Liver (tissue), 9 donors: Measurements from ENCODE around the gene STK40. TPM values are rescaled to one million over a fixed set of nuclear protein-coding genes. Genes with fewer than 3 reads are reported as not detected.

ENCODE experiments used
- DNase-seq: peaks from one replicate; pipeline ENCODE4 v3.0.0-alpha.2; 2017; ENCODE audit warnings: low spot score
- H3K27ac ChIP-seq, 2 donors: one replicate each; pipeline ENCODE4 v1.7.0; 2013; ENCODE audit warnings: inconsistent platforms in 2 of 2, low read length in 2 of 2, control low read depth in 1 of 2, low read depth in 1 of 2, mild to moderate bottlenecking in 1 of 2
- H3K27me3 ChIP-seq, 4 donors: one replicate each; pipeline versions ENCODE4 v1.6.1 to v1.7.0; 2013; ENCODE audit warnings: low read length in 3 of 4, inconsistent platforms in 1 of 4, mild to moderate bottlenecking in 1 of 4, moderate library complexity in 1 of 4; ENCODE audit not compliant: control insufficient read depth in 4 of 4, insufficient read depth in 4 of 4
- H3K36me3 ChIP-seq, 4 donors: one replicate each; pipeline versions ENCODE4 v1.6.1 to v1.7.0; 2013; ENCODE audit warnings: low read length in 3 of 4, mild to moderate bottlenecking in 3 of 4, low read depth in 1 of 4, moderate library complexity in 1 of 4; ENCODE audit not compliant: control insufficient read depth in 4 of 4, insufficient read depth in 3 of 4
- H3K4me1 ChIP-seq, 4 donors: one replicate each; pipeline versions ENCODE4 v1.6.1 to v1.7.0; 2013; ENCODE audit warnings: low read length in 3 of 4, mild to moderate bottlenecking in 3 of 4, moderate library complexity in 1 of 4; ENCODE audit not compliant: control insufficient read depth in 4 of 4, insufficient read depth in 4 of 4
- H3K4me3 ChIP-seq, 3 donors: one replicate each; pipeline versions ENCODE4 v1.6.1 to v1.7.0; 2013; ENCODE audit warnings: low read length in 3 of 3, control low read depth in 1 of 3, low read depth in 1 of 3, mild to moderate bottlenecking in 1 of 3
- H3K9ac ChIP-seq, 2 donors: one replicate each; pipeline ENCODE4 v1.7.0; 2013; ENCODE audit warnings: low read length in 2 of 2, mild to moderate bottlenecking in 2 of 2, moderate library complexity in 2 of 2, control low read depth in 1 of 2, low read depth in 1 of 2
- H3K9me3 ChIP-seq, 4 donors: one replicate each; pipeline versions ENCODE4 v1.6.1 to v1.7.0; 2013; ENCODE audit warnings: low read length in 3 of 4; ENCODE audit not compliant: control insufficient read depth in 4 of 4
- EGR1 ChIP-seq, 2 donors: IDR thresholded peaks; 2 replicates each; pipeline ENCODE4 v1.6.1; 2016 to 2018; ENCODE audit warnings: antibody characterized with exemption in 2 of 2, low read depth in 2 of 2
- FOXA1 ChIP-seq: IDR thresholded peaks from 2 replicates; pipeline ENCODE4 v1.6.1; 2016; ENCODE audit warnings: antibody characterized with exemption
- FOXA2 ChIP-seq: IDR thresholded peaks from 2 replicates; pipeline ENCODE4 v1.6.1; 2016; ENCODE audit warnings: antibody characterized with exemption
- GABPA ChIP-seq, 2 donors: IDR thresholded peaks in 1 of 2; conservative IDR thresholded peaks in 1 of 2; 2 replicates each; pipeline ENCODE4 v1.6.1; 2016; ENCODE audit warnings: antibody characterized with exemption in 2 of 2, mild to moderate bottlenecking in 1 of 2, moderate library complexity in 1 of 2
- HNF4A ChIP-seq, 2 donors: conservative IDR thresholded peaks; 2 replicates each; pipeline ENCODE4 v1.6.1; 2016; ENCODE audit warnings: antibody characterized with exemption in 2 of 2, mild to moderate bottlenecking in 2 of 2
- HNF4G ChIP-seq: IDR thresholded peaks from 2 replicates; pipeline ENCODE4 v1.6.1; 2016; ENCODE audit warnings: antibody characterized with exemption
- JUND ChIP-seq, 2 donors: IDR thresholded peaks; 2 replicates each; pipeline ENCODE4 v1.6.1; 2016; ENCODE audit warnings: antibody characterized with exemption in 2 of 2
- NR2F2 ChIP-seq: IDR thresholded peaks from 2 replicates; pipeline ENCODE4 v1.6.1; 2016; ENCODE audit warnings: antibody characterized with exemption
- RAD21 ChIP-seq, 2 donors: IDR thresholded peaks; 2 replicates each; pipeline ENCODE4 v1.6.1; 2016; ENCODE audit warnings: antibody characterized with exemption in 2 of 2, mild to moderate bottlenecking in 2 of 2
- RXRA ChIP-seq, 2 donors: IDR thresholded peaks; 2 replicates each; pipeline ENCODE4 v1.6.1; 2017 to 2018; ENCODE audit warnings: antibody characterized with exemption in 2 of 2, mild to moderate bottlenecking in 1 of 2
- SP1 ChIP-seq: IDR thresholded peaks from 2 replicates; pipeline ENCODE4 v1.6.1; 2018; ENCODE audit warnings: antibody characterized with exemption, mild to moderate bottlenecking
- TAF1 ChIP-seq: conservative IDR thresholded peaks from 2 replicates; pipeline ENCODE4 v1.6.1; 2016; ENCODE audit warnings: antibody characterized with exemption, mild to moderate bottlenecking
- YY1 ChIP-seq: IDR thresholded peaks from 2 replicates; pipeline ENCODE4 v1.6.1; 2016; ENCODE audit warnings: antibody characterized with exemption, mild to moderate bottlenecking
- WGBS: extraction: QIAGEN DNeasy Blood & Tissue Kit; methylation state at CpG from one replicate; pipeline ENCODE4 v1.1.7; 2013; 5-methylcytosine and 5-hydroxymethylcytosine counted together
- polyA plus RNA-seq, 2 donors: library from polyadenylated mRNA; stranded (reverse) in 1 of 2; unstranded in 1 of 2; fragments of 200-250 nt in 1 of 2; fragments of >200 nt in 1 of 2; fragmentation: Nextera tagmentation in 1 of 2; extraction: Ambion mirVana in 1 of 2; gene quantifications; one replicate each; pipeline versions ENCODE4 v1.2.1 to v1.2.3, GENCODE V29; 2013 to 2015
- total RNA-seq, 2 donors: library from RNA; depleted of rRNA; stranded (reverse); fragments of >200 nt; gene quantifications; one replicate each; pipeline ENCODE4 v1.2.3, GENCODE V29; 2014
- TF ChIP-seq, protein P1 (sequence below): IDR thresholded peaks from 2 replicates; pipeline ENCODE4 v1.6.1; 2016; ENCODE audit warnings: antibody characterized with exemption
- TF ChIP-seq, protein P2 (sequence below): IDR thresholded peaks from 2 replicates; pipeline ENCODE4 v1.6.1; 2016; ENCODE audit warnings: antibody characterized with exemption
- TF ChIP-seq, protein P3 (sequence below): IDR thresholded peaks from 2 replicates; pipeline ENCODE4 v1.6.1; 2016; ENCODE audit warnings: antibody characterized with exemption
- TF ChIP-seq, protein P4 (sequence below): fragments of 150-350 bp; IDR thresholded peaks from 2 replicates; pipeline ENCODE4 v1.5.1; 2017; ENCODE audit warnings: improper control_type of control experiment, low read depth, low read length; ENCODE audit not compliant: missing input control
- donor health status: healthy.
- donor health status: healthy.
- donor health status: healthy.
- donor health status: healthy.
- donor health status: healthy.

Gene STK40
- total and polyA plus RNA-seq, 4 donors = 13.0 to 26.8 (median 21.9) TPM

DNA sequence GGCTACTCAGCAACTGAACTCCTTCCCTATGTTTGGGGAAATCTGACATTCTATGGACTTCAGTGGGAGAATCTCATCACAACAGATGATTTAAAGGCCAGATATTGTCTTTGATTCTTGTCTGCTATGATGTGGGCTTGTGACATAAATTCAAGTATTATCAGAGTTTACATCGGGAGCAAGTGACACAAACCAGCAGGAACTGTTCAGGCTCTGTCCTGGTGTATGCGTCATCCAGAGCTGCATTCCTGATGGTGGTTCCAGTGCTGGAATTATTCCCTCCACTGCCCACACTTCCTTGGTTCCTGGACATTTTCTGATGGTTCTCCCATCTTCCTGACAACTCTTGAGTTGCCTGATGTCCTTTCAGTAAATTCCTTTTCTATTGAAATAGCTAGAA, 22.8 kb upstream of the STK40 start:
- TF ChIP-seq SP1 (no peak), HNF4A (conservative IDR thresholded peaks at IDR 0.05) (no peak), FOXA1 (no peak), FOXA2 (no peak), EGR1 (IDR thresholded peaks at IDR 0.05; ENCODE audit: low read depth in 2 of 2) (no peak), RXRA (IDR thresholded peaks at IDR 0.05) (no peak), TAF1 (no peak), NR2F2 (no peak), GABPA (IDR thresholded peaks at IDR 0.05 in 1 of 2, conservative IDR thresholded peaks at IDR 0.05 in 1 of 2) (no peak), HNF4G (no peak), JUND (IDR thresholded peaks at IDR 0.05) (no peak)
- TF ChIP-seq, protein P1, sequence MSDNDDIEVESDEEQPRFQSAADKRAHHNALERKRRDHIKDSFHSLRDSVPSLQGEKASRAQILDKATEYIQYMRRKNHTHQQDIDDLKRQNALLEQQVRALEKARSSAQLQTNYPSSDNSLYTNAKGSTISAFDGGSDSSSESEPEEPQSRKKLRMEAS = no peak
- TF ChIP-seq, protein P2, sequence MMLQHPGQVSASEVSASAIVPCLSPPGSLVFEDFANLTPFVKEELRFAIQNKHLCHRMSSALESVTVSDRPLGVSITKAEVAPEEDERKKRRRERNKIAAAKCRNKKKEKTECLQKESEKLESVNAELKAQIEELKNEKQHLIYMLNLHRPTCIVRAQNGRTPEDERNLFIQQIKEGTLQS = no peak
- H3K4me1 ChIP-seq = no peaks in the 10 kb centered on the region

DNA sequence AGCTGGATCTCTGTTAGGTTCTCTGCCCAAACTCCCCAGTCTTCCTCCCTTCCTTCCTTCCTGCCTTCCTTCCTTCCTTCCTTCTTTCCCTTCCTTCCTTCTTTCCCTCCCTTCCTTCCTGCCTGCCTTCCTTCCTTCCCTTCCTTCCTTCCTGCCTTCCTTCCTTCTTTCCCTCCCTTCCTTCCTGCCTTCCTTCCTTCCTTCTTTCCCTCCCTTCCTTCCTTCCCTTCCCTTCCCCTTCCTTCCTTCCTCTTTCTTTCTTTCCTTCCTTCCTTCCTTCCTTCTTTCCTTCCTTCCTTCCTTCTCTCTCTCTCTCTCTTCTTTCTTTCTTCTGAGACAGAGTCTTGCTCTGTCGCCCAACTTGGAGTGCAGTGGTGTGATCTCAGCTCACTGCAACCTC, 20.7 kb upstream of the STK40 start:
- Histone ChIP-seq H3K4me1 (no peaks in the 10 kb centered on the region), H3K27me3 (no peaks in the 10 kb centered on the region), H3K4me3 (no peak overlapping the region), H3K27ac (no peak overlapping the region), H3K9ac (no peak overlapping the region), H3K9me3 (no peaks in the 10 kb centered on the region), H3K36me3 (no peaks in the 10 kb centered on the region)
- WGBS = 92% methylated on average over 1 of the region's 1 CpG
- no peak for DNase-seq
- TF ChIP-seq, protein P3, sequence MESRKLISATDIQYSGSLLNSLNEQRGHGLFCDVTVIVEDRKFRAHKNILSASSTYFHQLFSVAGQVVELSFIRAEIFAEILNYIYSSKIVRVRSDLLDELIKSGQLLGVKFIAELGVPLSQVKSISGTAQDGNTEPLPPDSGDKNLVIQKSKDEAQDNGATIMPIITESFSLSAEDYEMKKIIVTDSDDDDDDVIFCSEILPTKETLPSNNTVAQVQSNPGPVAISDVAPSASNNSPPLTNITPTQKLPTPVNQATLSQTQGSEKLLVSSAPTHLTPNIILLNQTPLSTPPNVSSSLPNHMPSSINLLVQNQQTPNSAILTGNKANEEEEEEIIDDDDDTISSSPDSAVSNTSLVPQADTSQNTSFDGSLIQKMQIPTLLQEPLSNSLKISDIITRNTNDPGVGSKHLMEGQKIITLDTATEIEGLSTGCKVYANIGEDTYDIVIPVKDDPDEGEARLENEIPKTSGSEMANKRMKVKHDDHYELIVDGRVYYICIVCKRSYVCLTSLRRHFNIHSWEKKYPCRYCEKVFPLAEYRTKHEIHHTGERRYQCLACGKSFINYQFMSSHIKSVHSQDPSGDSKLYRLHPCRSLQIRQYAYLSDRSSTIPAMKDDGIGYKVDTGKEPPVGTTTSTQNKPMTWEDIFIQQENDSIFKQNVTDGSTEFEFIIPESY = no peak
- TF ChIP-seq HNF4G = no peak
- TF ChIP-seq, protein P4, sequence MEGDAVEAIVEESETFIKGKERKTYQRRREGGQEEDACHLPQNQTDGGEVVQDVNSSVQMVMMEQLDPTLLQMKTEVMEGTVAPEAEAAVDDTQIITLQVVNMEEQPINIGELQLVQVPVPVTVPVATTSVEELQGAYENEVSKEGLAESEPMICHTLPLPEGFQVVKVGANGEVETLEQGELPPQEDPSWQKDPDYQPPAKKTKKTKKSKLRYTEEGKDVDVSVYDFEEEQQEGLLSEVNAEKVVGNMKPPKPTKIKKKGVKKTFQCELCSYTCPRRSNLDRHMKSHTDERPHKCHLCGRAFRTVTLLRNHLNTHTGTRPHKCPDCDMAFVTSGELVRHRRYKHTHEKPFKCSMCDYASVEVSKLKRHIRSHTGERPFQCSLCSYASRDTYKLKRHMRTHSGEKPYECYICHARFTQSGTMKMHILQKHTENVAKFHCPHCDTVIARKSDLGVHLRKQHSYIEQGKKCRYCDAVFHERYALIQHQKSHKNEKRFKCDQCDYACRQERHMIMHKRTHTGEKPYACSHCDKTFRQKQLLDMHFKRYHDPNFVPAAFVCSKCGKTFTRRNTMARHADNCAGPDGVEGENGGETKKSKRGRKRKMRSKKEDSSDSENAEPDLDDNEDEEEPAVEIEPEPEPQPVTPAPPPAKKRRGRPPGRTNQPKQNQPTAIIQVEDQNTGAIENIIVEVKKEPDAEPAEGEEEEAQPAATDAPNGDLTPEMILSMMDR = no peak
- TF ChIP-seq NR2F2 = no peak
- TF ChIP-seq YY1 = no peak
- no peak for TF ChIP-seq FOXA2

More for the DNA sequence above, 22.8 kb upstream of the STK40 start:
- no peak overlapping the region for H3K4me3 ChIP-seq
- H3K9me3 ChIP-seq = no peaks in the 10 kb centered on the region
- H3K27me3 ChIP-seq = no peaks in the 10 kb centered on the region
- H3K9ac ChIP-seq = no peak overlapping the region
- DNase-seq = no peak
- H3K36me3 ChIP-seq = no peaks in the 10 kb centered on the region
- 84% methylated on average over 2 of the region's 2 CpGs for WGBS
- no peak overlapping the region for H3K27ac ChIP-seq

DNA sequence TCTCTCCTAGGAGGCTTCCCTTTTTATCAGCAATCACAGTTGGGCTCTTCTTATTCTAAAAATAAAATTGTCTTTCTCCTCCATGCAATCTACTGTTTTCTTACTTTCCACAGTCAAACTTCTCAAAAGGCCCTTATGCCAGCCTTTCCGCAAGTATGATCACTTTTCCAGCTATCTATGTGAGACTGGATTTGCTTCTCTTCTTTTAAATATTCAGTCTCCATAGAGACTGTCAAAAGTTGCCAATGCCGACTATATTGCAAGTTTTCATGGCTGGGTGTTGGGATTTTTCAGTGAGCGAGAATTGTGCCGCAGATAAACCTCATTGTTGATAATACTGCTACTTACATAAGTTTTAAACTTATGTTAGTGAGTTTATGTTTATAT, 16.8 kb upstream of the STK40 start:
- Histone ChIP-seq H3K9ac (no peak overlapping the region), H3K9me3 (no peaks in the 10 kb centered on the region), H3K4me3 (no peak overlapping the region), H3K27ac (no peak overlapping the region), H3K4me1 (peaks cover 0 to 3% (median 2%) of the 10 kb centered on the region in 4 donors), H3K36me3 (no peaks in the 10 kb centered on the region), H3K27me3 (no peaks in the 10 kb centered on the region)
- WGBS = 97% methylated on average over 4 of the region's 4 CpGs
- TF ChIP-seq, protein P1 = no peak
- TF ChIP-seq YY1 (no peak), NR2F2 (no peak), HNF4A (conservative IDR thresholded peaks at IDR 0.05) (no peak), HNF4G (no peak), FOXA2 (no peak), SP1 (no peak), RAD21 (IDR thresholded peaks at IDR 0.05) (no peak), GABPA (IDR thresholded peaks at IDR 0.05 in 1 of 2, conservative IDR thresholded peaks at IDR 0.05 in 1 of 2) (no peak), EGR1 (IDR thresholded peaks at IDR 0.05; ENCODE audit: low read depth in 2 of 2) (no peak), RXRA (IDR thresholded peaks at IDR 0.05) (no peak), FOXA1 (no peak)
- TF ChIP-seq, protein P4 = no peak
- TF ChIP-seq, protein P3 = no peak
- no peak for DNase-seq
